ENCODE measurements around the gene FAM76A.
"Not testable (repeated sequence)": the region's sequence is repeated elsewhere in the genome, so short reads cannot be mapped to it uniquely, and the experiment has no call there.

DNA sequence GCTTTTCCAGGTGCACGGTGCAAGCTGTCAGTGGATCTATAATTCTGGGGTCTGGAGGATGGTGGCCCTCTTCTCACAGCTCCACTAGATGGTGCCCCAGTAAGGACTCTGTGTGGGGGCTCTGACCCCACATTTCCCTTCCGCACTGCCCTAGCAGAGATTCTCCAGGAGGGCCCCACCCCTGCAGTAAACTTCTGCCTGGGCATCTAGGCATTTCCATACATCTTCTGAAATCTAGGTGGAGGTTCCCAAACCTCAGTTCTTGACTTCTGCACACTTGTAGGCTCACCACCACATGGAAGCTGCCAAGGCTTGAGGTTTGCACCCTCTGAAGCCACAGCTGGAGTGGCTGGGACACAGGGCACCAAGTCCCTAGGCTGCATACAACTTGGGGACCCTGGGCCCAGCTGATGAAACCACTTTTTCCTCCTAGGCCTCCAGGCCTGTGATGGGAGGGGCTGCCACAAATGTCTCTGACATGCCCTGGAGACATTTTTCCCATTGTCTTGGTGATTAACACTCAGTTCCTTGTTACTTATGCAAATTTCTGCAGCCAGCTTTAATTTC is 45.5 kb upstream of the FAM76A start:
- TF ChIP-seq, protein P1, sequence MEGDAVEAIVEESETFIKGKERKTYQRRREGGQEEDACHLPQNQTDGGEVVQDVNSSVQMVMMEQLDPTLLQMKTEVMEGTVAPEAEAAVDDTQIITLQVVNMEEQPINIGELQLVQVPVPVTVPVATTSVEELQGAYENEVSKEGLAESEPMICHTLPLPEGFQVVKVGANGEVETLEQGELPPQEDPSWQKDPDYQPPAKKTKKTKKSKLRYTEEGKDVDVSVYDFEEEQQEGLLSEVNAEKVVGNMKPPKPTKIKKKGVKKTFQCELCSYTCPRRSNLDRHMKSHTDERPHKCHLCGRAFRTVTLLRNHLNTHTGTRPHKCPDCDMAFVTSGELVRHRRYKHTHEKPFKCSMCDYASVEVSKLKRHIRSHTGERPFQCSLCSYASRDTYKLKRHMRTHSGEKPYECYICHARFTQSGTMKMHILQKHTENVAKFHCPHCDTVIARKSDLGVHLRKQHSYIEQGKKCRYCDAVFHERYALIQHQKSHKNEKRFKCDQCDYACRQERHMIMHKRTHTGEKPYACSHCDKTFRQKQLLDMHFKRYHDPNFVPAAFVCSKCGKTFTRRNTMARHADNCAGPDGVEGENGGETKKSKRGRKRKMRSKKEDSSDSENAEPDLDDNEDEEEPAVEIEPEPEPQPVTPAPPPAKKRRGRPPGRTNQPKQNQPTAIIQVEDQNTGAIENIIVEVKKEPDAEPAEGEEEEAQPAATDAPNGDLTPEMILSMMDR (IDR thresholded peaks at IDR 0.05), result not testable (repeated sequence)
- TF ChIP-seq POLR2A (IDR thresholded peaks at IDR 0.05), result not testable (repeated sequence)

Measured in right lobe of liver (tissue), 4 donors.